GM21737 (cell line): Measurements from ENCODE around the gene KIRREL3.
"Not testable (repeated sequence)": the region's sequence is repeated elsewhere in the genome, so short reads cannot be mapped to it uniquely, and the experiment has no call there.

Experiments
- ATAC-seq: cut with Tn5 transposase; IDR thresholded peaks from one replicate; pipeline ENCODE4 v1.9.1; 2021; ENCODE audit warnings: mild to moderate bottlenecking, moderate library complexity; ENCODE audit not compliant: unreplicated experiment

KIRREL3 gene

GRCh38 chr11:126396266-126396665 lies 604.3 kb downstream of the KIRREL3 start:
- not testable (repeated sequence) for ATAC-seq

DNA sequence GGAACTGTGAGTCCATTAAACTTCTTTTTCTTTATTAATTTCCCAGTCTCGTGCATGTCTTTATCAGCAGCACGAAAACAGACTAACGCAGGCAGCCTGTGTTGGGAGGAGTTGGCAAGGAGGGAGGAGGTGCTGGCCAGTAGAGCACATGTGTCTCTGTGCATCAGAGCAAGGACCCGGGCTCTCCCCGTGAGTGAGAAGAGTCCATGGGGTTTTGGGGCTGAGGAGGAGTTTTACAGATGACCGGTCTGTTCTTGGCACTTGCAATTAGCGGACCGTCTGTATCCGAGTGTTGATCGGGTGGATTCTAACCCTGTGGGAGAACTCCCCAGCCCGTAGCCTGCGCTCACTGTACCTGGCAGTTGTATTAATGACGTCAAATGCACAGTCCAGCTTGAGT lies 604.8 kb downstream of the KIRREL3 start:
- ATAC-seq: not testable (repeated sequence)

DNA sequence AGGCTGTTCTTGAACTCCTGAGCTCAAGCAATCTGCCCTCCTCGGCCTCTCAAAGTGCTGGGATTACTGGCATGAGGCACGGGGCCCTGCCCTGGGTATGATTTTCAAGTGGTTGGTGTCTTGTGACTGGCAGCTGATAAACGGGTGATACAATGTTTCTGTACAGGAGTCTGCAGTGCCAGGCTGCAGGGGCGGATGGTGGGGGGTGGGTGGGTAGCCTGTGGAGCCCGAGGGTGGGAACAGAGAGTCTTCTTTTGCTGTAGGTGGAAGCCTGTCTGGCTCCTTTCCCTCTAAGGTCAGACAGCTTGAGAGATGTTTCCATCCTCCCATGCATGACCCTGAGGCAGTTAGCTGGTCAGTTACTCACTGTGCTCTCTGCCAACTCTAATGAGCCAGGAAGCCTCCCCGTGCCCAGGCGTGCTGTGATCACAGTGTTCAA lies 605.9 kb downstream of the KIRREL3 start:
- ATAC-seq: not testable (repeated sequence)

DNA sequence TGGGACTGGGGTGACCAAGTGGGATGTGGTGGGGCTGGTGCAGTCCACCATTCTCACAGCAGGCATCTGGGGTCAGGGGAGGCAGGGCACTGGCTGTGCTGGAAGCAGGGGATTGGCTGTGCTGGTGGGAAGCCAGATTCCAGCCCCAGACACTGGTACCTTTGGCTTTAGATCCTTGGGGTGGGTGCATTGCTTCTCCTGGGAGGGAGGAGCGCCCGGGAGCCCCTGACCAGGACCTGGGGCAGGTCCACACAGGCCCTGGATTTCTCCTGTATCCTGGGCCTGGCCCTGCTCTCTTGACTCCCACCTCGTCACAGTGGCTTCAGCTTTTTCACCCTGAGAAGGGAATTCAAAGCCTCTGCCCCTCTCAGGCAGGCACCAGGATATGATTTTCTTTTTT lies 606.5 kb downstream of the KIRREL3 start:
- ATAC-seq: no peak

DNA sequence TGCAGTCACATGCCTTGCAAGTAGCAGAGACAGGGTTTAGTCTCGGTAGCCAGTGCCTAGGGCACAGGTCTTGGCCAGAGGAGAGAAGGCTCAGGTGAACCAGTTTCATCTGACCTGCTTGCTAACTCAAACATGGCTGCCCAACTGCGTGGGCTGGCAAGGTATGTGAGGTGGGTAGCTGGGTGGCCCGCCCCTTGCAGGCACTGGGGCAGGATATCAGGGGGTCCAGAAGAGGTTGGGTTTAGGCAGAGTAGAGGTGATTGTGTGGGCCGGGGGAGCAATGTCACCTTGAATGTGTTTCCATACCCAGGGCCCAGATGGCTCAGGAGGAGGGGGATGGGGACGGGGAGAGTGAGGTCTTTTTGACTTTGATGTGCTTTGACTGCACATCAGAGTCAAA lies 607.4 kb downstream of the KIRREL3 start:
- ATAC-seq: no peak

DNA sequence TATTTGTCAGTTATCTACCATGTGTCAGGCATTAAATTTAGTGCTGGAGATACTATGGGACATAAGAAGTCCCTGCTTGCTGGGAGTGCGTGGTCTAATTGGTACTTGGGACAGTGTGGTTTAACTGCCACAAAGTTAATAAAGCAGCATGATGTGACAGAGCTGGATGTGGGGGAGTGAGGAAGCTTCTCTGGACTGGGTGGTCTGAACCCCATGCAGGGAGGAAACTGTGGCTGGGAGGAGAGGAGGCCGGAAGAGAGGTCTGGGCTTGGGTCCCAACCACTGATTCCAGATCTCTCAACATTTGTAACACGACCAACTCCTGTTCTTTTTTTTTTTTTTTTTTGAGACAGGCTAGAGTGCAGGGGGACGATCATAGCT lies 607.9 kb downstream of the KIRREL3 start:
- ATAC-seq: peak; percentile 33

- peak; percentile 74 for ATAC-seq
Measured at GRCh38 chr11:126391970-126392632, 608.5 kb downstream of the KIRREL3 start.

DNA sequence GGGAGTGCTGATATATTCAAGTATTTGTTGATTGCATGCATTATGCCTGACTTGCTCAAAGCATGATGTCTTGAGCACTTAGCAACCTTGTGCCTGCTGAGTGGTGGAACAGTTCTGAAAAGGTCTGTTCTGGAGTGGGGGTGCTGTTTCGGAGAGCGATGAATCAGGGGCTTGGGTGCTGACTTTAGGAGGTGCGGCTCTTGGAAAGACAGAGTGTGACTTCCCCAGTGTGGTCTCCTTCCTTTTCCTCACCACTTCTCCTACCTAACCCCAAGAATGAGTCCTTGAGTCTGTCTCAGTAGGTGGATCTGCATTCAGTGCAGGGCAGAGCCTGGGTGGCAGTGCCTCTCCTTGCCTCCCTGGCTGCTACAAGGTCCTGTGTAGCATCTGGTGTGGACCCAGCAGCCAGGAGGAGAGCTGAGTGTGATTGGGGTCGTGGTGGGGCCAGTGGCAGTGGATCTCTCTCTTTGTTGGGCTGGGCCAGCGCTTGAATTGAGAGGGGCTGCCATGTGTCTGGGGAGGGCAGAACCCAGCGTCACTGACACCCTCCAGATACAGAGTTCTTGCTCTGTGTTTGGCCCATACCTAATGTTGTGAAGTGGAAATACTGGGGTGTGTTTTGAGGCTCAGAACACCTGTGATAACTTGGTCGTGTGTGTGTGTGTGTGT lies 609.1 kb downstream of the KIRREL3 start:
- ATAC-seq: no peak

DNA sequence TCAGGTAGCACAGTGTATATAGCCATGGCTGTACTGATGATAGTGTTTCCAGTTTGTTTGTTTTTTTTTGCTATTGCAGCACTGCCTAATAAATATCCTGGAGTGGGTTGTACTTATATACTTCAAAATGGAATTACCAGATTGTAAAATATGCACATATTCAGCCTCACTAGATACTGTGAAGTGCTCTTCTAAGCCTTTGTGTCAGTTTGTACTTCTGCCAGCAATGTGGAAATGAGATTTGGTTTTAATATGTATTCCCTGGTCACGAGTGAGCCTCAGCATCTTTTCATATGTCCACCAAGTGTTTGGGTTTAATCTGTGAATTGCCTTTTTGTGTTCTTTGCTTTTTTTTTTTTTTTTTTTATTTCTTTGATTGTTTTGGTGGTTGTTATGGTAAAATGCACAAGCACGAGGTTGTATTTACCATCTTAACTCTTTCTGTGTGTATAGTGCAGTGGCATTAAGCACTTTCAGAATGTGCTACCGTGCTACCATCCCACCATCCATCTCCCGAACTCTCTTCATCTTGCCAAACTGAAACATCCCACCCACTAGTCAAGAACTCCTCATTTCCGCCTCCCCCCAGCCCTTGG lies 610.2 kb downstream of the KIRREL3 start:
- no peak for ATAC-seq

- ATAC-seq: no peak
Measured at GRCh38 chr11:126387857-126388256, 612.7 kb downstream of the KIRREL3 start.

- ATAC-seq: not testable (repeated sequence)
Measured at GRCh38 chr11:126386729-126387071, 613.9 kb downstream of the KIRREL3 start.

DNA sequence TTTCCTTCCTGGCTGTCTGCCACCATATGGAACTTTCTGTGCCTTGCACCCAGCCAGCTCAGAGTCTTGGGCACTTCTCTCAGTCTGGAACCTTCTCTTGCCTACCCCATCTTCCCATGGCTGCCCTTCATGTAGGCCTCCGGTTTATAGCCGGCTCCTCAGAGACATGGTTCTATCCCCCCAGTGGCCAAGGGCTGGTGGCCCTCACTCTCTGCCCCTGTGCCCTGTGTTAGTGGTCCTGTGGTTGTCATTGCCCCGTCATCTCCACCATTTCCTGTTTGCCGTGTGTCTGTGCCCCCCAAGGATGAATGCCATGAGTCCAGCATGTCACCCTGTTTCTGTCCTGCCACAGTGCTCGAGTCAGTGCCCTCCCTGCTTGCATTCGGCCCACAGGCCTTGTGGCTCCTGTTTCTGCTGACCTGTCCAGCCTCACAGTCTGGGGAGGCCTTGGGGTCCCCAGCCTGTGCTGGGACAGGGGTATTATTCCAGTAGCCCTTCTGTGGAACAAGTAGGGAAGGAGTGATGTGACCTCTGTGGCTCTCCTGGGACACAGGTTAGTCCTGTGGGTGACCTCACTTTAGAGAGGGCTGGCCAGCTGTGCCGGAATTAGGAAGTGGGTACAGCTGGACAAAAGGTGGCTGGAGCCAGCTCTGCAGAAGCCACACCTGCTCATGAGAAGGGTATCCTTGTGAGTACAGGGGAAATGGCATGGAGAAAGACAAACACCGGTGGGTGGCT lies 614.4 kb downstream of the KIRREL3 start:
- no peak for ATAC-seq

GRCh38 chr11:126384449-126385070 lies 616.0 kb downstream of the KIRREL3 start:
- no peak for ATAC-seq

DNA sequence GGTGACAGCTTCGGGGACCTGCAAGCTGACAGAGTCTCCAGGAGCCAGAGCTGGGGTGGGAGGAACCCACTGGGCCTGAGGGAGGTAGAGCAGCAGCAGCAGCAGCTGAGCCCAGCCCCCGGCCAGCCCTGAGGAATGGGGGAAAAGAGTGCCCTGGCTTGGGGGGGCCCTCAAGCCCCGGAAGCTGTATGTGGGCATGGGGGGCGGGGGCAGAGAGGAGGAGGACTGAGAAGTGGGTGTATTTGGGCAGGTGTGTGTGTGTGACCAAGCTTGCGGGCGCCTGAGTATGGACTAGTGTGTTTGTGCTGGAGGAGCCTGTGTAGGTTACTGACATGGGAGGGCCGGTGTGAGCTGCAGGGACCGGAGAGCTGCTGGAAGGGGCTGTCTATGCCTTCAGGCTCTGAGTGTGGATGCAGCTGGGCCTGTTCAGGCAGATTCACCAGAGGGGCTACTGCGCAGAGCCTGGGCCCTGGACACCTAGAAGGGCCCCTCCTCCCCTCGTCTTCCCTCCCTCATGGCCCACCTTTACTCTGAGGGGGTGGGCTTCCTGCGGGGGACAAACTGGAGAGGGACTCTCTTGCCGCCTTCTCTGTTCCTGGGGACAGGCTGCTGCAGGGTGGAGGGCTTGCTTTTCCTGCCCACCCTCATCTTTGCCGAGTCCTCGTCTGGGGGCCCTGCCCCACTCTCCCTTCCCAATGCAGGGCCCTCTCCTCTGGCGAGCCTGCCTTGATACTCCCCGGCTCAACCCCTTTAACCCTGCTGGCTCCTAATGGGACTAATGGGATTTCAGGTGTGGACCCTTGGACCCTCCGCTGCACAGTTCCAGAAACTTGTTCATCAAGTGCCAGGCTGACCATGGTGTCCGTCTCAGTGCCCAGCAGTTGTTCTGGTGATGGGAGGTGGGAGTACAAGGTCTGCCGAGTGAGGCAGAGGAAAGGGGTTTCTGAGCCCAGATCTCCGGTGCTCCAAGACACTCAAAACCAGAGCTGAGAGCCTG lies 616.9 kb downstream of the KIRREL3 start:
- ATAC-seq: no peak

- ATAC-seq: not testable (repeated sequence)
Measured at GRCh38 chr11:126382641-126383040, 617.9 kb downstream of the KIRREL3 start.

GRCh38 chr11:126381960-126382359 lies 618.6 kb downstream of the KIRREL3 start:
- ATAC-seq: not testable (repeated sequence)

- ATAC-seq: no peak
Measured at GRCh38 chr11:126380909-126381308, 619.7 kb downstream of the KIRREL3 start.

- ATAC-seq: no peak
Measured at GRCh38 chr11:126378763-126379162, 621.8 kb downstream of the KIRREL3 start.

DNA sequence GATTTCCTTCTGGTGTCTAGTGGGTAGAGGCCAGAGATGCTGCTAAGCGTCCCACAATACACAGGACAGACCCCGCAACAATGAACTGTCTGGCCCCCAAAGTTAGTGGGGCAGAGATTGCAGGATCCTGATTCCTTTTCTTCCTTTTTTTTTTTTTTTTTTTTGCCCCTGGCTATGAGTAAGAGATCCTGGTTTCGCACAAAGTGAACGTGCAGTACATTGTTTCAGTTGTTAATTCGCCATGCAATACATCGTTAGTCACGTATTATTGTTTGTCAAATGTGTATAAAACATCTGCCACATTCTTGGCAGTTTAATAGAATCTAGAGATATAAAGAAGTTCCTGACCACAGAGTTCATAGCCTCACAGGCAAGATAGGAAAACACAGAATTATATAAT lies 624.8 kb downstream of the KIRREL3 start:
- ATAC-seq: no peak
